Neural cell (in vitro differentiated cells): ENCODE results near the gene LAP3. TPM values are rescaled to one million over a fixed set of nuclear protein-coding genes. Genes with fewer than 3 reads are reported as not detected.

ENCODE experiments used
- H2AFZ ChIP-seq: fragments of 200-600, 300-800 bp; sonication (generic), shearing (Covaris generic); 2 replicates; pipeline ENCODE4 v1.6.0; 2014; ENCODE audit warnings: low read depth, mild to moderate bottlenecking, antibody characterized with exemption, low read length, moderate library complexity
- H3F3A ChIP-seq: fragments of 200-600 bp; shearing (Covaris generic); 2 replicates; pipeline ENCODE4 v1.6.1; 2016; ENCODE audit warnings: mild to moderate bottlenecking, moderate library complexity, mixed read lengths, antibody characterized with exemption, low read length; ENCODE audit not compliant: insufficient read depth, poor library complexity, severe bottlenecking
- H3K27ac ChIP-seq: fragments of 200-600, 300-800 bp; sonication (generic), shearing (Covaris generic); 2 replicates; pipeline ENCODE4 v1.5.1; 2014; ENCODE audit warnings: mild to moderate bottlenecking, low read length, moderate library complexity
- H3K27me3 ChIP-seq: fragments of 300-800, 200-600 bp; sonication (generic), shearing (Covaris generic); 2 replicates; pipeline ENCODE4 v1.6.0; 2014; ENCODE audit warnings: mild to moderate bottlenecking, low read depth, low read length, moderate library complexity; ENCODE audit not compliant: insufficient read depth
- H3K36me3 ChIP-seq: fragments of 300-800, 200-600 bp; sonication (generic), shearing (Covaris generic); 2 replicates; pipeline ENCODE4 v1.5.1; 2014; ENCODE audit warnings: mild to moderate bottlenecking, antibody characterized with exemption, low read length, moderate library complexity; ENCODE audit not compliant: insufficient read depth
- H3K4me2 ChIP-seq: fragments of 300-800, 200-600 bp; sonication (generic), shearing (Covaris generic); 2 replicates; pipeline ENCODE4 v1.6.0; 2014; ENCODE audit warnings: mild to moderate bottlenecking, low read length
- H3K4me3 ChIP-seq: fragments of 300-800, 200-600 bp; sonication (generic), shearing (Covaris generic); 2 replicates; pipeline ENCODE4 v1.5.1; 2014; ENCODE audit warnings: mild to moderate bottlenecking, low read length, moderate library complexity
- H3K79me2 ChIP-seq: fragments of 200-600 bp; shearing (Covaris generic); replicated peaks from 2 replicates; pipeline ENCODE4 v1.6.0; 2014; ENCODE audit warnings: mild to moderate bottlenecking, low read length, moderate library complexity; ENCODE audit not compliant: insufficient read depth
- H3K9ac ChIP-seq: fragments of 300-800, 200-600 bp; sonication (generic), shearing (Covaris generic); 2 replicates; pipeline ENCODE4 v1.6.1; 2016; ENCODE audit warnings: mild to moderate bottlenecking, low read length, mixed read lengths
- H3K9me2 ChIP-seq: fragments of 200-600 bp; shearing (Covaris generic); 2 replicates; pipeline ENCODE4 v1.6.1; 2016; ENCODE audit warnings: mild to moderate bottlenecking, low read length, mixed read lengths; ENCODE audit not compliant: insufficient read depth
- H3K9me3 ChIP-seq: fragments of 200-600, 300-800 bp; sonication (generic), shearing (Covaris generic); 2 replicates; pipeline ENCODE4 v1.6.1; 2016; ENCODE audit warnings: mild to moderate bottlenecking, mixed run types, low read length, moderate library complexity, mixed read lengths
- H4K20me1 ChIP-seq: fragments of 200-600 bp; shearing (Covaris generic); 2 replicates; pipeline ENCODE4 v1.6.1; 2016; ENCODE audit warnings: mild to moderate bottlenecking, mixed run types; ENCODE audit not compliant: insufficient read depth
- EP300 ChIP-seq: fragments of 450-650 bp; conservative IDR thresholded peaks from 2 replicates; pipeline ENCODE4 v1.6.1; 2014; ENCODE audit warnings: antibody characterized with exemption, mild to moderate bottlenecking, moderate library complexity; ENCODE audit not compliant: poor library complexity, severe bottlenecking
- EZH2 ChIP-seq: fragments of 200-600, 300-800 bp; shearing (Covaris generic), sonication (generic); IDR thresholded peaks from 2 replicates; pipeline ENCODE4 v1.6.1; 2014; ENCODE audit warnings: antibody characterized with exemption, low read length, borderline replicate concordance, mild to moderate bottlenecking; ENCODE audit not compliant: insufficient read depth, poor library complexity, severe bottlenecking
- MXI1 ChIP-seq: fragments of 450-650 bp; conservative IDR thresholded peaks from 2 replicates; pipeline ENCODE4 v1.6.1; 2014; ENCODE audit warnings: antibody characterized with exemption, mild to moderate bottlenecking; ENCODE audit not compliant: poor library complexity, severe bottlenecking
- POLR2AphosphoS5 ChIP-seq: IDR thresholded peaks from 2 replicates; pipeline ENCODE4 v1.6.1; 2012
- RAD21 ChIP-seq: fragments of 450-650 bp; conservative IDR thresholded peaks from 2 replicates; pipeline ENCODE4 v1.6.1; 2014; ENCODE audit warnings: antibody characterized with exemption, mild to moderate bottlenecking, moderate library complexity
- REST ChIP-seq: IDR thresholded peaks from 2 replicates; pipeline ENCODE4 v1.6.1; 2012; ENCODE audit warnings: borderline replicate concordance
- SMC3 ChIP-seq: fragments of 450-650 bp; conservative IDR thresholded peaks from 2 replicates; pipeline ENCODE4 v1.6.1; 2014; ENCODE audit warnings: antibody characterized with exemption, mild to moderate bottlenecking, moderate library complexity; ENCODE audit not compliant: poor library complexity
- TAF1 ChIP-seq: IDR thresholded peaks from 2 replicates; pipeline ENCODE4 v1.6.1; 2012; ENCODE audit warnings: low read depth
- polyA plus RNA-seq: library from polyadenylated mRNA; depleted of rRNA; stranded (reverse); fragments of >200 nt; gene quantifications from 2 replicates; pipeline ENCODE4 v1.2.3, GENCODE V29; 2014
- TF ChIP-seq, protein P1 (sequence below): fragments of 450-650 bp; IDR thresholded peaks from 2 replicates; pipeline ENCODE4 v1.5.1; 2014; ENCODE audit warnings: antibody characterized with exemption, mild to moderate bottlenecking, moderate library complexity; ENCODE audit not compliant: poor library complexity, severe bottlenecking

Gene LAP3
- polyA plus RNA-seq, 1 donor from 2014 or later: 36.9 TPM

DNA sequence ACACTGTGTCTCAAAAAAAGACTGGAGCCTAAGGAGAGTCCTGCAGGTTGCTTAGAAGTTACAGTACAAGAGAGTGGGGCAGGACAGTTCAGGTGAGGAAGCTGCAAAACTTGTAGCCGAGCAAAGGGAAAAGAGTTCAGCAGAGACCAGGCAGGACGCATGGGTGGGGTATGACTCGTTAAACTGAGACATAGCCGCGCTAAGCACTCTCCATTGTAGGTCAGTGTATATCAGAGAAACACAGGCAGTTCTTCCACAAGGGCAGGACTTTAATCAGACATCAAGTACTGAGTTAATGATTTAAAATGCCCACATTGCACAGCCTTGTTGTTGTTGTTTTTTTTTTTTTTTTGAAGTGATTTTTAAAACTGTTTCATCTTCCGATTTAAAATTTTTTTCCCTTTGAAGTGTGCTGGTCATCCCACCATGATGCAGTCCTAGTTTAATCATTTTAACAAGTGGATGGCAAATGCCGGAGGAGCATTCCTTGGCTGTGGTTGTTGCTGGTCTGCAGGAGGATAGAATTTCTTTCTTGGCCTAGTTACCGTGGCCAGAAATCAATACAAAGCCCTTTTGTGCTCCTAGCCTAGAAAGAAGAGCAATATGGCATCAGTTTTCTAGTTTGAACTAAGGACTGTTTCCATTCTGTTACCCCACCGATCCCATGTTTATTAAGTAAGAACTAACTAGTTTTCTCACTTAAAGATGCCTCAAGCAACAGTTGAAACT is 10.3 kb downstream of the LAP3 start:
- Histone ChIP-seq H3K9me3 (no peaks in the 10 kb centered on the region), H4K20me1 (no peaks in the 10 kb centered on the region), H3K9ac (no peak overlapping the region), H2AFZ (no peak overlapping the region), H3F3A (no peaks in the 10 kb centered on the region), H3K36me3 (no peaks in the 10 kb centered on the region), H3K9me2 (no peaks in the 10 kb centered on the region), H3K79me2 (no peaks in the 10 kb centered on the region), H3K27me3 (no peaks in the 10 kb centered on the region), H3K4me3 (no peak overlapping the region), H3K4me2 (no peak overlapping the region), H3K27ac (no peak overlapping the region)
- TF ChIP-seq MXI1 (no peak), RAD21 (no peak), SMC3 (no peak), EP300 (no peak), EZH2 (no peak), POLR2AphosphoS5 (no peak), TAF1 (no peak), REST (no peak)
- TF ChIP-seq, protein P1, sequence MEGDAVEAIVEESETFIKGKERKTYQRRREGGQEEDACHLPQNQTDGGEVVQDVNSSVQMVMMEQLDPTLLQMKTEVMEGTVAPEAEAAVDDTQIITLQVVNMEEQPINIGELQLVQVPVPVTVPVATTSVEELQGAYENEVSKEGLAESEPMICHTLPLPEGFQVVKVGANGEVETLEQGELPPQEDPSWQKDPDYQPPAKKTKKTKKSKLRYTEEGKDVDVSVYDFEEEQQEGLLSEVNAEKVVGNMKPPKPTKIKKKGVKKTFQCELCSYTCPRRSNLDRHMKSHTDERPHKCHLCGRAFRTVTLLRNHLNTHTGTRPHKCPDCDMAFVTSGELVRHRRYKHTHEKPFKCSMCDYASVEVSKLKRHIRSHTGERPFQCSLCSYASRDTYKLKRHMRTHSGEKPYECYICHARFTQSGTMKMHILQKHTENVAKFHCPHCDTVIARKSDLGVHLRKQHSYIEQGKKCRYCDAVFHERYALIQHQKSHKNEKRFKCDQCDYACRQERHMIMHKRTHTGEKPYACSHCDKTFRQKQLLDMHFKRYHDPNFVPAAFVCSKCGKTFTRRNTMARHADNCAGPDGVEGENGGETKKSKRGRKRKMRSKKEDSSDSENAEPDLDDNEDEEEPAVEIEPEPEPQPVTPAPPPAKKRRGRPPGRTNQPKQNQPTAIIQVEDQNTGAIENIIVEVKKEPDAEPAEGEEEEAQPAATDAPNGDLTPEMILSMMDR: no peak

GRCh38 chr4:17589355-17589754 is 12.4 kb downstream of the LAP3 start:
- Histone ChIP-seq H2AFZ (no peak overlapping the region), H3K36me3 (no peaks in the 10 kb centered on the region), H3K27me3 (no peaks in the 10 kb centered on the region), H3K79me2 (no peaks in the 10 kb centered on the region), H3F3A (no peaks in the 10 kb centered on the region), H3K4me3 (no peak overlapping the region), H3K27ac (no peak overlapping the region), H3K9ac (no peak overlapping the region), H3K9me3 (no peaks in the 10 kb centered on the region), H3K4me2 (no peak overlapping the region), H3K9me2 (no peaks in the 10 kb centered on the region), H4K20me1 (no peaks in the 10 kb centered on the region)
- TF ChIP-seq TAF1 (no peak), MXI1 (no peak)
